DND-41 (cell line): ENCODE results near the gene CERCAM.

Source experiments
- ATAC-seq: fragments of 200-7000 bp; cut with Tn5 transposase; 3 replicates; pipeline ENCODE4 v1.9.1; 2021; ENCODE audit warnings: low read depth; ENCODE audit not compliant: insufficient read depth
- DNase-seq: peaks from one replicate; pipeline ENCODE4 v3.0.0-alpha.2; 2020
- H2AFZ ChIP-seq: 2 replicates; pipeline ENCODE4 v1.6.0; 2012; ENCODE audit warnings: low read depth, low read length
- H3K27ac ChIP-seq: 2 replicates; pipeline ENCODE4 v1.5.1; 2012; ENCODE audit warnings: low read length, inconsistent platforms
- H3K27me3 ChIP-seq: fragments of 200-600 bp; sonication (generic); 2 replicates; pipeline ENCODE4 v1.6.0; 2012; ENCODE audit warnings: low read length, mild to moderate bottlenecking, inconsistent platforms; ENCODE audit not compliant: insufficient read depth, poor library complexity
- H3K36me3 ChIP-seq: 2 replicates; pipeline ENCODE4 v1.5.1; 2012; ENCODE audit warnings: low read length, inconsistent platforms; ENCODE audit not compliant: insufficient read depth
- H3K4me1 ChIP-seq: 2 replicates; pipeline ENCODE4 v1.5.1; 2012; ENCODE audit warnings: mild to moderate bottlenecking, low read length; ENCODE audit not compliant: insufficient read depth
- H3K4me2 ChIP-seq: 2 replicates; pipeline ENCODE4 v1.6.0; 2012; ENCODE audit warnings: mild to moderate bottlenecking, moderate library complexity, low read length, inconsistent platforms; ENCODE audit not compliant: insufficient read depth
- H3K4me3 ChIP-seq, 2 experiments: fragments of 200-600 bp in 1 of 2; shearing (Covaris generic) in 1 of 2; 2 replicates each; pipeline ENCODE4 v1.5.1; 2012 to 2016; ENCODE audit warnings: inconsistent platforms in 2 of 2, low read length in 2 of 2, mild to moderate bottlenecking in 2 of 2, low read depth in 1 of 2, moderate library complexity in 1 of 2
- H3K79me2 ChIP-seq: 2 replicates; pipeline ENCODE4 v1.6.0; 2012; ENCODE audit warnings: low read length, inconsistent platforms; ENCODE audit not compliant: insufficient read depth
- H3K9ac ChIP-seq: 2 replicates; pipeline ENCODE4 v1.6.0; 2012; ENCODE audit warnings: low read depth, mild to moderate bottlenecking, inconsistent platforms, low read length, moderate library complexity
- H3K9me3 ChIP-seq: 2 replicates; pipeline ENCODE4 v1.5.1; 2012; ENCODE audit warnings: low read length, moderate library complexity, mild to moderate bottlenecking, inconsistent platforms; ENCODE audit not compliant: insufficient read depth, severe bottlenecking
- H4K20me1 ChIP-seq: 2 replicates; pipeline ENCODE4 v1.6.0; 2012; ENCODE audit warnings: low read length; ENCODE audit not compliant: insufficient read depth
- CTCF ChIP-seq: IDR thresholded peaks from 2 replicates; pipeline ENCODE4 v1.5.1; 2012; ENCODE audit warnings: borderline replicate concordance, low read length, moderate library complexity, mild to moderate bottlenecking; ENCODE audit not compliant: poor library complexity, severe bottlenecking; ENCODE audit errors: extremely low read depth
- EZH2 ChIP-seq: IDR thresholded peaks from 3 replicates; pipeline ENCODE4 v1.6.1; 2012; ENCODE audit warnings: borderline replicate concordance, low read depth, mild to moderate bottlenecking, moderate library complexity, low read length, inconsistent platforms; ENCODE audit not compliant: severe bottlenecking

The CERCAM gene

GRCh38 chr9:128481561-128481960, 60.9 kb downstream of the CERCAM start:
- TF ChIP-seq EZH2 (no peak), CTCF (no peak)
- no peak for DNase-seq
- Histone ChIP-seq H3K4me3 (no peak overlapping the region), H3K79me2 (no peaks in the 10 kb centered on the region), H3K4me2 (no peak overlapping the region), H2AFZ (no peak overlapping the region), H3K36me3 (peaks cover 78% of the 10 kb centered on the region), H3K27me3 (no peaks in the 10 kb centered on the region), H3K9ac (no peak overlapping the region), H4K20me1 (peaks cover 2% of the 10 kb centered on the region; the same call in 1 of the 2 replicates), H3K4me1 (no peaks in the 10 kb centered on the region), H3K27ac (no peak overlapping the region), H3K9me3 (no peaks in the 10 kb centered on the region)
- no peak for ATAC-seq

- no peak overlapping the region for H3K27ac ChIP-seq
- H2AFZ ChIP-seq, result no peak overlapping the region
- peaks cover 84% of the 10 kb centered on the region for H3K36me3 ChIP-seq
- no peak for TF ChIP-seq EZH2
- TF ChIP-seq CTCF, result no peak
- no peaks in the 10 kb centered on the region for H3K27me3 ChIP-seq
- no peaks in the 10 kb centered on the region for H3K79me2 ChIP-seq
- H3K9ac ChIP-seq, result no peak overlapping the region
- H3K4me3 ChIP-seq, result no peak overlapping the region
- no peaks in the 10 kb centered on the region for H3K4me1 ChIP-seq
- no peaks in the 10 kb centered on the region for H3K9me3 ChIP-seq
- DNase-seq (no peak), ATAC-seq (no peak)
- no peak overlapping the region for H3K4me2 ChIP-seq
- H4K20me1 ChIP-seq, result peaks cover 2% of the 10 kb centered on the region; the same call in 1 of the 2 replicates
Observed at GRCh38 chr9:128482186-128482585, 61.5 kb downstream of the CERCAM start.

GRCh38 chr9:128484686-128485413, 64.2 kb downstream of the CERCAM start:
- TF ChIP-seq EZH2 (no peak), CTCF (no peak)
- Histone ChIP-seq H3K4me3 (no peak overlapping the region), H3K27me3 (no peaks in the 10 kb centered on the region), H3K9ac (no peak overlapping the region), H3K27ac (no peak overlapping the region), H4K20me1 (no peaks in the 10 kb centered on the region), H3K4me2 (no peak overlapping the region), H3K79me2 (no peaks in the 10 kb centered on the region), H3K9me3 (no peaks in the 10 kb centered on the region), H3K4me1 (no peaks in the 10 kb centered on the region), H3K36me3 (peaks cover 85% of the 10 kb centered on the region), H2AFZ (no peak overlapping the region)
- ATAC-seq (no peak), DNase-seq (no peak)
